Neural progenitor cell (in vitro differentiated cells): ENCODE data around the gene DHX34.

Experiments used
- EZH2 ChIP-seq: fragments of 200-600 bp; sonication (generic); IDR thresholded peaks from 2 replicates; pipeline ENCODE4 v1.6.1; 2017; ENCODE audit warnings: antibody characterized with exemption, mild to moderate bottlenecking, moderate library complexity
- TF ChIP-seq, protein P1 (sequence below): fragments of 200-600 bp; sonication (generic); IDR thresholded peaks from 2 replicates; pipeline ENCODE4 v1.5.1; 2017; ENCODE audit warnings: antibody characterized with exemption, mild to moderate bottlenecking

DNA sequence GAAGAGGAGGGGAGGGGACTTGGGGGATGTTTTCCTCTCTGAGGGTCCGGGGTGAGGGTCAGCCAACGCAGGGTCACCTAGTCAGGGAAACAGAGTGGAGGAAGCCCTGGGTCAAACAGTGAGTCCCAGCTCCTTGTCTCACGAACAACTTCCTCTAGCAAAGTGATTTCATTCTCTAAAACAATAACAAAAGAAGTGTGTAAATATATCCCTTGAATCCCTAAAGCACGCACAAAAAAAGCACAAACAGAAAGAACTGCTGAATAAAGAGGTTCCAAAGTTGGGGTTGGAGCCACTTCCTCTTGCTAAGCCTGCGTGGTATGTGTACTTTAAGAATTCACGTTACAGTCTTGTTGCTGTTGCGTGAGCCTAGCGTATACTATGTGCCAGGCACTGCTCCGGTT, 18.6 kb upstream of the DHX34 start:
- TF ChIP-seq, protein P1, sequence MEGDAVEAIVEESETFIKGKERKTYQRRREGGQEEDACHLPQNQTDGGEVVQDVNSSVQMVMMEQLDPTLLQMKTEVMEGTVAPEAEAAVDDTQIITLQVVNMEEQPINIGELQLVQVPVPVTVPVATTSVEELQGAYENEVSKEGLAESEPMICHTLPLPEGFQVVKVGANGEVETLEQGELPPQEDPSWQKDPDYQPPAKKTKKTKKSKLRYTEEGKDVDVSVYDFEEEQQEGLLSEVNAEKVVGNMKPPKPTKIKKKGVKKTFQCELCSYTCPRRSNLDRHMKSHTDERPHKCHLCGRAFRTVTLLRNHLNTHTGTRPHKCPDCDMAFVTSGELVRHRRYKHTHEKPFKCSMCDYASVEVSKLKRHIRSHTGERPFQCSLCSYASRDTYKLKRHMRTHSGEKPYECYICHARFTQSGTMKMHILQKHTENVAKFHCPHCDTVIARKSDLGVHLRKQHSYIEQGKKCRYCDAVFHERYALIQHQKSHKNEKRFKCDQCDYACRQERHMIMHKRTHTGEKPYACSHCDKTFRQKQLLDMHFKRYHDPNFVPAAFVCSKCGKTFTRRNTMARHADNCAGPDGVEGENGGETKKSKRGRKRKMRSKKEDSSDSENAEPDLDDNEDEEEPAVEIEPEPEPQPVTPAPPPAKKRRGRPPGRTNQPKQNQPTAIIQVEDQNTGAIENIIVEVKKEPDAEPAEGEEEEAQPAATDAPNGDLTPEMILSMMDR, result no peak
- no peak for TF ChIP-seq EZH2
